ENCODE results near the gene DUSP14. TPM values are rescaled to one million over a fixed set of nuclear protein-coding genes. Genes with fewer than 3 reads are reported as not detected.
"Not testable (repeated sequence)": the region's sequence is repeated elsewhere in the genome, so short reads cannot be mapped to it uniquely, and the experiment has no call there.

The DUSP14 gene
- polyA plus RNA-seq, 1 donor, result 13.4 TPM

- DNase-seq, result no peak
Observed at GRCh38 chr17:37481001-37481665, 8.6 kb upstream of the DUSP14 start.

GRCh38 chr17:37483311-37484039 lies 6.2 kb upstream of the DUSP14 start:
- no peak for DNase-seq

- DNase-seq, result no peak
Observed at GRCh38 chr17:37485938-37486570, 3.6 kb upstream of the DUSP14 start.

DNA sequence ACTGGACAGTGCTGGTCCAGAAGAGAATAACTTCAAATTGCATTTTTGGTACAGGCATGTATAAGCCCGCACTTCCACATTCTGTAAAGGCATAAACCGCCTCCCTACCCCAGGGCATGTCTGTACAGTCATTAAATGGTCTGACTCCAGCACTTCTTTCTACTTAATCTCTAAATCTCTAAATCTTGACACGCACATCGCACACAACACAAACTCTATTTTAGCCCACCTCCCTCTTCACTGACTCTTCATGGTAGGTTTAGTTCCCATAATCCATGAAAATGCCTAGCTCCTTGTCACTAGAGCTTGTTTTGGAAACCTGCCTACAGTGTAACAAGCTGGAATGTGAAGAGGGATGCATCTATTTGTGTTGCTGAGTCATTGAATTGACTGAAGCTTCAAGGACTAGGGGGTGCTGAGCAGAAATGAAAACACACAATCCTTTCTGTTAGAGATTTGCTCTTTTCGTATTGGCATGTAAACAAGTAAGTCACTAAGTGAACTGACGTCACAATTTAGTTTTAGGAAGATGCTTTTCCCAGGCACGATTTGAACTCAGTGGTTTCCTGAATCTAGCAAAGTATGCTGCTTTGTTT lies 1.6 kb upstream of the DUSP14 start:
- DNase-seq, result no peak

DNA sequence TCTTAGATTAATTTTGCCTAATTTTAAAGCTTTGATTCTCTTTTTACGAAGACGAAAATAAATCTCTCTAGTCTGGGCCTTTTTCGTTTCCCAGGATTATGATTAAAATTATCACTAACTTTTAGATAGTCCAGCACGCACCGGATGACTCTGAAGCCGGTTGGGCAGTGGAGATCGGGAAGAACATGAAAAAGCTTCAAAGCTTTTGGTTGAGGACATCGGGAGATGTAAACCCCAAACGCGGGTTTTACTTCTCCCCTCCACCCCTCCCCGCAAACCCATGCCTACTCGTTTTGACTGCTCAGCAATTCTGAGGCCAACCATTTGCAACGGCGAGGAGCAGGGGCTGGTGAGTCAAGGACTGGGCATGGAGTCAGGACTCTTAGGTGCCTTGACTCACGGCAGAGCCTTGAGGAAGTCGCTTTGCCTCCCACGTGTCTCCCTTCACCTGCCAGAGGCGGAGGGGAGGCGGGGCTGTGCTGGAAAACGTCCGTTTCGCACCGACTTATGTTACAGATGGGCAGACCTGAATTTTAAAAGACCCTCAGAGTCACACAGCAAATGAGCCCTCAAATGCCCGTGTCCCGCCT lies 989 bp upstream of the DUSP14 start:
- DNase-seq, result no peak

- DNase-seq, result peak; percentile 55
Observed at GRCh38 chr17:37490022-37490587, 414 bp downstream of the DUSP14 start.

DNA sequence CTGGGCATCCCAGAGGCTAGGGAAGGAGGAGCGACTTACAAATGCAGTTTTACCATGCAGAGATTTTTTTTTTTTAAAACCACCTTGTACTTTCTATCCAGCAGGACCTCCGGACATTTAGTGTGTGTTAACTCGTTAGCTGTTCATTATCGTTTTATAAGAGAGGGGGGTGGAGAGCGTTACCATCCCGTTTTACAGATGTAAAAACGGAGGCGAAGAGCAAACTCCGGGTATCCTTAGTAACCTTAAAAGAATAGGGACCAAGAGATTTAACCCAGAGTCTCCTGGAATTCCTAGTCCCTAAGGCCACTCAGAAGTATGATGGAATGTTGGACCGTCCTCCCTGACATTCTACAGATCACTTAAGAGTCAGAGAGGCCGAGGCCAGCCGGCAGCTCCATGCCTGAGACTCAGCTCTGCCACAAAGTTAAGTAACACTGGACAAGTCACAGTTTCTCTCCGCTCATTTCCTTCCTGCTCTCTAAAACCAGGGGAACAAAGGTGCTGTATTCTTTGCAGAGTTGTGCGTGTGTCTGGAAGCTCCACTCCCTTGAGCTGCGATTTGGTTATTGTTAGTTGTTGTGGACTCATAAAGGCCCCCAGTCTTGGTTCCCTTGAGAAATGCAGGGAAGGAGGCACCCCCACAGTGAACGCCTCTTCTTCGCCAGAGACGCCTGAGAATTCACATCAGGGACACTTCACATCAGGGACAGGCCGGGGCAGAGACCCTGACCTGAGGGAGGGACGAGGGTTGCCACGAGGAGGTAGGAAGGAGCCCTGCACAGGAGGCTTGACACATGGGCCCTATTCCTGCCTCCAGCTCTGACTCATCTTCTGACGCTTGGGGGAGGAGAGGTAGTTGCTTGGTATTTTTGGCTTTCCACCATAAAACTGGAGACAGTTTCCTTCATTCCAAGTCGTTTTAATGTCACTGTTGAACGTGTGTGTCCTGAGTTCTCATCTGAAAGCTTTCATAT lies 1.2 kb downstream of the DUSP14 start:
- no peak for DNase-seq

- no peak for DNase-seq
Observed at GRCh38 chr17:37492167-37492566, 2.5 kb downstream of the DUSP14 start.

- DNase-seq, result no peak
Observed at GRCh38 chr17:37493249-37494027, 3.7 kb downstream of the DUSP14 start.

GRCh38 chr17:37494401-37494831 lies 4.7 kb downstream of the DUSP14 start:
- no peak for DNase-seq

GRCh38 chr17:37494971-37495370 lies 5.3 kb downstream of the DUSP14 start:
- DNase-seq, result no peak

- DNase-seq, result no peak
Observed at GRCh38 chr17:37500378-37500777, 10.7 kb downstream of the DUSP14 start.

DNA sequence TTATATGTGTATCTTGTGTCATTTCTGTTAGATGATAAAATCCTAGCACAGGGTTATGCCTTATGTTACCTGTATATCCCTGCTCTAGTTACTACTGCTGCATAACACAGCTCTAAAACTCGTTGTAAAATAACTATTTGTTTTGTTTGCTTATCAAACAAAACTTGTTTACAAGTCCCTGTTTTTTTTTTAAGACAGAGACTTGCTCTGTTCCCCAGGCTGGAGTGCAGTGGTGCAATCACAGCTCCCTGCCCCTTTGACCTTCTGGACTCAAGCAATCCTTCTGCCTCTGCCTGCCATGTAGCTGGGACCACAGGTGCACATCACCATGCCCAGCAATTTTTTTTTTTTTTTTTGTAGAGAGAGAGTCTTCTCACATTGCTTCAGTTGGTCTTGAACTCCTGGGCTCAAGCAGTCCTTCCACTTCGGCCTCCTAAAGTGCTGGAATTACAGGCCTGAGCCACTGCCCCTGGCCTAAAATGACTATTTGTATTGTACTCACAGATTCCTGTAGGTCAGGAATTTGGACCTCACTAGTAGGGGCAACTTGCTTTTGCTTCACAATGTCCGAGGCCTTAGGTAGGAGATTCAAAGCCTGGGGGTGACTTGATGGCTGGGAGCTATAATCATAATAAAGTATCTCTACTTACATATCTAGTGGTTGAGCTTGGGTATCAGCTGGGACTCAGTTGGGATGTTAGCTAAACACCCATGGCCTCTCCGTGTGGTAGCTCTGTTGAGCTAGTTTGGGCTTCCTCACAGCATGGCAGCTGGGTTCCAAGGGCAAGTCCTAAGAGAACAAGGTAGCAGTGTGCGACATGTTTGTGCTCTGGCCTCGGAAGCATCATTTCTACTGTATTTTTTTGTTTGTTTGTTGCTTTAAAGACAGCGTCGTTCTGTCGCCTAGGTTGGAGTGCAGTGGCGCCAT lies 12.6 kb downstream of the DUSP14 start:
- DNase-seq, result no peak

- no peak for DNase-seq
Observed at GRCh38 chr17:37503148-37503547, 13.5 kb downstream of the DUSP14 start.

DNA sequence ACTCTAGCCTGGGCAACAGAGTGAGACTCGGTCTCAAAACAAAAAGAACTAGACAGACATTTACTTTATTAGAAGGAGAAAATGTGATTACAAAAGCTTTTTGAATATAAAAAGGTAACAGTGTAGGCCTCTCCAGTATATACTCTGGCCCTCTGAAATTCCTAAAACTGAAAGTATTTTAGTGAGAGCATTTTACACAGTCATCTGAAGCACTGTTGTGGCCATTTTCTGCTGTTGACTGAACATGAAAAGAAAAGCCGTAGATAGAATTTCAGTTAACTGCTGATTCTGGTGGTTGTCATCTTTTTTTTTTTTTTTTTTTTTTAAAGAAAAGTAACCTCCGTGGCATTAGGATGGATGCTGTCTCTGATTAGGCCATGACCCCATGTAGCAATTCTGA lies 15.6 kb downstream of the DUSP14 start:
- DNase-seq, result no peak

DNA sequence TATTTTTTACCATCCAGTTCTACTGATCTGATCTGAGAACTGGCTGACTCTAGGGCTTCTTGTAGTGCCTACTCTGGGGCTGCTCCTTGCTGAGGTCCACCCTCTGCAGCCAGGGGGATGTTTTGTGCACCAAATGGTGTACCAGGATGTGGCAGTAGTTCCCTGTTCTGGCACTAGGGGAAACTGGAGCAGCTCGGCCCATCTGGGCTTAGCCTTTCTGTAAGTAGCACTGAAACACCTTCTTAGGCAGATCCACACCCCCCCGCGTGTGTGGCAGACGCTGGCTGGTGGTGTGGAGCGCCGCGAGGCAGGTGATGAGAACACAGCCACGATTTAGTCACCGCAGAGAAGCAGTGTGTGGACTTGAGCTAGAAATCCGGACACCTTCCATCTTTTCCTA lies 17.0 kb downstream of the DUSP14 start:
- no peak for DNase-seq

GRCh38 chr17:37507111-37507510 lies 17.4 kb downstream of the DUSP14 start:
- DNase-seq, result no peak

GRCh38 chr17:37510056-37510455 lies 20.4 kb downstream of the DUSP14 start:
- no peak for DNase-seq

- not testable (repeated sequence) for DNase-seq
Observed at GRCh38 chr17:37511642-37512041, 22.0 kb downstream of the DUSP14 start.
